RPMI7951 (cell line): Measurements from ENCODE around the gene PBX1. TPM values are rescaled to one million over a fixed set of nuclear protein-coding genes. Genes with fewer than 3 reads are reported as not detected.
"Not testable (repeated sequence)": the region's sequence is repeated elsewhere in the genome, so short reads cannot be mapped to it uniquely, and the experiment has no call there.

ENCODE experiments used
- DNase-seq: peaks from one replicate; pipeline ENCODE4 v3.0.0-alpha.2; 2012; ENCODE audit warnings: low read depth
- total RNA-seq: library from RNA; depleted of rRNA; stranded (reverse); fragments of >200 nt; shearing (Covaris generic); gene quantifications from 2 replicates; pipeline ENCODE4 v1.2.3, GENCODE V29; 2014

Gene PBX1
- total RNA-seq, 1 experiment from 2014 or later = 2.4 TPM

GRCh38 chr1:164640686-164641352 lies 81.8 kb downstream of the PBX1 start:
- DNase-seq = no peak

DNA sequence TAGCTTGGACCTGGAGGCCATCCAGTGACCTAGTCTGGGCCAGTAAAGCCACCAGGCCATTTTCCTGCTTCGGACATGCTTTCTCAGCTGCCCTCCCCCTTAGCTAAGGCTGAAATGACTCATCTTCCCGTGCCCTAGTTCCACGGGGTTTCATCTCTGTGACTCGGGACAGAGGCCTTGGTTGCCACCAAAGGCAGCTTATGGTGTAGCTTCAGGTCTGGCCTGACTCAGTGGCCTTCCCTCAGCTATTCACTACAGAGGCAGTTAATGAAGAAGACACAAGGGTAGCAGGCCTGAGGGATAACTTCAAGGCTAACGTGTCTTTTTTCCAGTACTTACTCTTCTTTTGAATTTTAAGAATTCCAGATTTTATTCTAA lies 82.4 kb downstream of the PBX1 start:
- peak; percentile 20 for DNase-seq

DNA sequence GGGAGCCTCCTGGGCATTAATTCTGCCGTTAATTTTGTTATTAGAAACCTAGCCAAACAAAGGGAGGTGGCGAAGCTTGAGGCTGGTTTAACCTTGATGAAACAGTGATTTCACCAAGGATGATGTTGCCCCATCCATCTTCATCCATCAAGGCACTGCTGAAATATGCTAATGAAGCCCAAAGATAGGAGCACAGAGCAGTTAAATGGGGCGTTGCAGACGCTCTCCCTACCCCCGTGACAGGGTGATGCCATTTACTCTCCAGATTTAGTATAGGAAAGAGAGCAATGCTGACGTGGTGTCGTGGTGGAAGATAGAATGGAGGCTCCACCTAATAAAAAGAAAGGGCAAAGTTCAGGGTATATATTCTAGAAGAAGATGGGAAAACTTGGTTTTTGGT lies 84.0 kb downstream of the PBX1 start:
- no peak for DNase-seq

GRCh38 chr1:164644268-164644667 lies 85.3 kb downstream of the PBX1 start:
- DNase-seq = no peak

DNA sequence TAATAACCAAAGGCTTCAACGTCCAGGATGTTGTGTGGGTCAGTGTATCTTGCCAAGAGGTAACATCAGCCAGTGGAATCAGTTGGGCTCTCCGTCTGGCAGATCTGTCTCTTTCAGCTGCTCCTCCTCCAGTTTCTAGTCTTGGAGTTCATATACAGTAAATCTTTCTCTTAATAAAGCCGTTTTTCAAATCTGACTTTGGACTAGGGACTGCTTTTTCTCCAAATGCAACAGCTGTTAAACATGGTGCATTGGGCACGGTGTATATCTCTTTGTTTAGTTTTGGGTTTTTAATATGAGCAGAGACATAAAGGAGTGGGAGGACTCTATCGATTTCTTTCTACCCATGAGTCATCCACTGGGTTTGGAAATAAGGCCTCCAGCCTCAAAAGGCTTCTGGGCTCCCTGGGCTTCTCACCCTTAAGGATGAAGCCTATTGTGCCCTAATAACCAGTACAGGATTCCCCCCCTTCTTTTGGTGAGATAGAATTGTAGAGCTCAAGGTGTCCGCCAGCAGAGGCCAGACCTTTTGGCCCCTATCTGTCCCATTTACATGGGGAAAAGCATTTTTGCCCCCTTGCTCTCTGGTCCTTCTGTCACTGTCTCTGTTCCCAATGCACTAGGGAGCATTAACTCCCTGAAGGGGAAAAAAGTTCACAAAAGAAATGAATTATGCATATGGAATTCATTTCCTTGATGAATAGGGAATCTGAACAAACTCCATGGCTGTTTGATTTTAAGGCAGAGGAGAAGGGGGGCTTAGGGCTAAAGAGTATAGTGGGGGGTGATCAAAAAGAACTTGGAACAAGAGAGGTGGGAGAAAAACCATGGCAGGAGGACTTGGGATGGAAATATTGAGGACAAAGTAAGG lies 86.0 kb downstream of the PBX1 start:
- DNase-seq = peak; percentile 33

DNA sequence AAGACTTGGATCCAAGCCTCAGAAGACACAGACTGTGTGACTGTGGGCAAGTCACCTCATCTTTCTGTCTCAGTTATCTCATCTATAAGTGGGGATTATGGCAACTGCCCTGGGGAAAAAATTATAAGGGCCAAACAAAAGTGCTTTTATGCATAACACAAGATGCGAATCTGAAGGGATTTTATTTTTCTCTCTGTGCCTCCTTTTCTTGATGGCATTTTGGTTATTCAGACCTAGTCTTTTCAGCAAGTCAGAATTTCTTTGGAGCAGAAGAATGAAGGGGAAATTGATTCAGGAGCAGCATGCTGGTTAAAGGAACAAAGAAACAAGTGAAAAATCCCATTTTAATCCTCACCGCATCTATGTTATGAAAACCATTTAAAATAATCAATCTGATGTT lies 86.9 kb downstream of the PBX1 start:
- no peak for DNase-seq

- no peak for DNase-seq
Observed at GRCh38 chr1:164647211-164647610, 88.2 kb downstream of the PBX1 start.

GRCh38 chr1:164648636-164649035 lies 89.7 kb downstream of the PBX1 start:
- peak; percentile 14 for DNase-seq

- no peak for DNase-seq
Observed at GRCh38 chr1:164649146-164649545, 90.2 kb downstream of the PBX1 start.

DNA sequence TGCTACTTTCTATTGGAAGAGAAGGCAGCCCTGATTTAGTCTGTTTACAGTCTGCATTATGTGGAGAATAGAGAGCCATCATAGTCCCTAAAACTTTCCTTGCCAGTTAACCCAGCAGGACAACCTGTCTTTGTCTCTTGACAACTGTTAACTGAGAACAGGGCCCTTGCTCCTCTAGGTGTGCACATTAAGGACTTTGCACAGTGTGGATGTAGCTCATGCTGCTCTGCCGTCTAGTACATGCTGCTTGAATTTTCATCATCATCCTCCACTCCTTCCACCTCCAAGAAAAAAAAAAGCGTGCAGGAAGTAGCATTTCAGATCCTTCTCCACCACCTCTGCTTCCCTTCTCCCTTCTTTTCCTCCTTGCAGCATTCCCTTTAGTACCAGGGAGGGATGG lies 91.5 kb downstream of the PBX1 start:
- no peak for DNase-seq

DNA sequence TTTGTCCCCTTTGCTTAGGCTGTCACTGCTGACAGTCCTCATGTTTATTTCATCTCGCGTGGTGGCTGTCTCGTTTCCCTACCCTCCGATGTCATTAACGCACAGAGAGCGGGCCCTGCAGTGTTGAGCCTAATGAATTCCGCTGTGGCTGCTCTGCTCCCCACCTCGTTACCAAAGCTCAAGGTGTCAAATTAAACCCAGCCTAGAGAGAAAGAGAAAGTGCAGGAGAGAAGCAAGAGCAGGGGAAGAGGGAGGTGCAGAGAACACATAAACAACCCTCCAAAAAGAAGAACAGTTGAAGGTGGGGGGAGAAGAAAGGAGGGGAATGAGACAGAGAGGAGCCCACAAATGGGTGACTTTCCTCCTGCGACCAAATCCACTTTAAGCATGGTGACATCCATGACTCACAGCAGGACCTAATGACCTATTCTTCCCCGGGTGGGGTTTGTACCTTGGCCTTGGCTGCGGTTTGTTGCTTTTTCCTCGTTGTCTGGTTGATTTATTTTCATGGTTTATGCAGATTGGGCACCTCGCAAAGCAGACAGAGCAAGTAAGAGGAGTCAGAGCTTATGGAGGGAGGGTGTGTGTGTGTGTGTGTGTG lies 92.5 kb downstream of the PBX1 start:
- peak; percentile 66 for DNase-seq

GRCh38 chr1:164652969-164653368 lies 94.0 kb downstream of the PBX1 start:
- DNase-seq = not testable (repeated sequence)

GRCh38 chr1:164653705-164654104 lies 94.7 kb downstream of the PBX1 start:
- no peak for DNase-seq

DNA sequence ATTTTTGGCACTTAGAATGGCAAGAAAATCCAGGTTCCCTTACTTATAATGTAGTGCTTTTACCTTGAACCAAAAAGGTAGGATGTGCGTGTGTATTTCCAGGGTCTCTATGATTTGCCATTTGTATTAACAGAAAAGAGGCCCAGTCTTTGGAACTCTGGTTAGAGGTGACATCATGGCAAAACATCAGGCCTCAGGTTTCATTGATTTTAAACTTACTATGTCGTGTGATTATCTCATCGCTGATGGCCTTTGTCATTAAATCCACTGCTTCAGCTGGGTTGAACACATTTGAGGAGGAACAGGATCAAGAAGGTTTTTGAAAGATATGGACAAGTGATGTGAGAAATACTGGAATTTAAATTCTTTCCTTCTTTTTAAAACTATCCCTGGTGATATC lies 95.2 kb downstream of the PBX1 start:
- DNase-seq = no peak

- no peak for DNase-seq
Observed at GRCh38 chr1:164658864-164659263, 99.9 kb downstream of the PBX1 start.

- no peak for DNase-seq
Observed at GRCh38 chr1:164659621-164660411, 100.8 kb downstream of the PBX1 start.

- DNase-seq = peak; percentile 36
Observed at GRCh38 chr1:164660412-164660772, 101.4 kb downstream of the PBX1 start.

DNA sequence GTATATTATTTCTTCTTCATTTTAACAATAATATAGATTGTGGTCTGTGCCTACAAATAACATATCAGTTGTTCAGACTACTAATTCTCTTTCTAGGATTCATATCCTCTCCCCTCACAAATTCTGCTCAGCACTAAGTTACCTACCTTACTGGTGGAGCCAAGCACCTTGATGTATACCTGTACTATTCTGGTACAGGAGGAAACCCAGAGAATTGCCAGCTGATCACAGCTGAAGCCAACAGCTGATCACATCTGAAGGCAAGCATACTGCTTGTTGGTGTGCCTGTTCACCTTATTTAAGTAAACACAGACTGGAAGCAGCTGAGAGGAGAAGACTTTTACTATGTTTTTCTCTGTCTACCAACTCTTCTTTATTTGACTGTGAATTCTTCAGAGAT lies 101.8 kb downstream of the PBX1 start:
- no peak for DNase-seq

DNA sequence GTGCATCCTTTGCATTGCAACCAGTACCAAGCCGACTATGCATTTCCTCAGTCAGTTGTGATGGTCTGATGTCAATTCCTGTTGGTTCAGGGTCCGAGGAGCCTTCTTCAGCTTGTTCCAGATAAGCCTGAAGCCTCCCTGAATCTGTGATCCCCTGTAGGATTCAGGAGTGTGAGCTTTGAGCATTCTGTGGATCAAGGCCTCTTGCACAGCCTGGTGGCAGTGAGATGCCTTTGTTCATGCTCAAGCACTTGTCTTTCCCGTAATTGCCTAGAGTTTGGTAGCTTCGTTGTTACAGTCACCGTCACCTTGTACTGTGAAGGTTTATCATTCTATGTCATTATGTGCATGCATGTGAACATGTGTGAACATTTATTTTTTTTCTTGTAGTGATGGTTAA lies 103.5 kb downstream of the PBX1 start:
- DNase-seq = no peak

DNA sequence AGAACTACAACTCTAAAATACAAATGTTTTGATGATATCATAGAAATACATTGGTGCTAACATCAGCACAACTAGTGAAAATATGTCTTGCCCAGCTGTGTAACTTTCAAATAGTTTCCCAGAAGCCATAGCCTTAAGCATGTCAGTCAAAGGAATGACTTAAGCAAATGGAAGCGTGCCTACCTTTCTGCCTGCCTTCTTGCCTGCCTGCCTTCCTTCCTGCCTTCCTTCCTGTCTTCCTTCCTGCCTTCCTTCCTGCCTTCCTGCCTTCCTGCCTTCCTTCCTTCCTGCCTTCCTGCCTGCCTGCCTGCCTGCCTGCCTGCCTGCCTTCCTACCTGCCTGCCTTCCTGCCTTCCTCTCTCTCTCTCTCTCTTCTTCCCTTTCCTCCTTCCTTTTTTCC lies 104.0 kb downstream of the PBX1 start:
- DNase-seq = no peak

DNA sequence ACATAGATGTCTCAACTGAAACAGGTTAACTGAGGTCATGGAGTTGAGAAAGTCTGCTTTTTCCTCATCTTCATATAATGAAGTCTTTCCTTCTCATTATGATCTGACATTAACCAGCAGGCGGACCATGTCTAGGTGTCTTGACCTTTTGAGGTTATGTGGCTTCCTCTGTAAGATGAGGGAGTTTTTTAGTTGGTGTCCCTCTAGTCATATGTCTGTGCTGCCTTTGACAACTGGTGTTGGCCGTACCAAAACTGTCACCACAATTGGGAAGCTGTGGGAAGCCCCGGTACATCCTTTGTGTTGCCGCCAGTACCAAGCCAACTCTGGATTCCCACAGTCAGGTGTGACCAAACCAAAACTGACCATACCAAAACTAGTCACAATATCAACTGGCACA lies 105.1 kb downstream of the PBX1 start:
- no peak for DNase-seq

- DNase-seq = no peak
Observed at GRCh38 chr1:164667001-164667400, 108.0 kb downstream of the PBX1 start.
